Activated T-cell treated with anti-CD3 and anti-CD28 coated beads, Interleukin-2, amount 50 U/mL, for 4 hours (primary cell): Measurements from ENCODE around the gene FAM114A1. TPM values are rescaled to one million over a fixed set of nuclear protein-coding genes. Genes with fewer than 3 reads are reported as not detected.
"Not testable (repeated sequence)": the region's sequence is repeated elsewhere in the genome, so short reads cannot be mapped to it uniquely, and the experiment has no call there.

Experiments used
- ATAC-seq, 2 donors: fragments of 200-7000 bp; cut with Tn5 transposase; one replicate each; pipeline ENCODE4 v1.10.0; 2021
- DNase-seq: peaks from one replicate; pipeline ENCODE4 v3.0.0-alpha.2; 2020
- H3K27me3 Mint-ChIP-seq: one replicate; pipeline ENCODE4 v1.8.0; 2021; ENCODE audit warnings: low read depth, mixed read lengths
- H3K36me3 Mint-ChIP-seq: one replicate; pipeline ENCODE4 v1.8.0; 2022; ENCODE audit warnings: mixed read lengths; ENCODE audit not compliant: insufficient read depth
- H3K4me1 Mint-ChIP-seq: one replicate; pipeline ENCODE4 v1.8.0; 2021; ENCODE audit warnings: low read depth, mixed read lengths
- H3K4me3 Mint-ChIP-seq: one replicate; pipeline ENCODE4 v1.8.0; 2021; ENCODE audit warnings: mild to moderate bottlenecking, moderate library complexity, mixed read lengths
- H3K9me3 Mint-ChIP-seq: one replicate; pipeline ENCODE4 v1.8.0; 2021; ENCODE audit warnings: mixed read lengths
- total RNA-seq, 3 donors: library from RNA; stranded (reverse); gene quantifications; one replicate each; pipeline ENCODE4 v1.2.1, GENCODE V29; 2021

The FAM114A1 gene
- total RNA-seq, 3 donors from 2014 or later, result 0.24 to 0.34 (median 0.25) TPM

DNA sequence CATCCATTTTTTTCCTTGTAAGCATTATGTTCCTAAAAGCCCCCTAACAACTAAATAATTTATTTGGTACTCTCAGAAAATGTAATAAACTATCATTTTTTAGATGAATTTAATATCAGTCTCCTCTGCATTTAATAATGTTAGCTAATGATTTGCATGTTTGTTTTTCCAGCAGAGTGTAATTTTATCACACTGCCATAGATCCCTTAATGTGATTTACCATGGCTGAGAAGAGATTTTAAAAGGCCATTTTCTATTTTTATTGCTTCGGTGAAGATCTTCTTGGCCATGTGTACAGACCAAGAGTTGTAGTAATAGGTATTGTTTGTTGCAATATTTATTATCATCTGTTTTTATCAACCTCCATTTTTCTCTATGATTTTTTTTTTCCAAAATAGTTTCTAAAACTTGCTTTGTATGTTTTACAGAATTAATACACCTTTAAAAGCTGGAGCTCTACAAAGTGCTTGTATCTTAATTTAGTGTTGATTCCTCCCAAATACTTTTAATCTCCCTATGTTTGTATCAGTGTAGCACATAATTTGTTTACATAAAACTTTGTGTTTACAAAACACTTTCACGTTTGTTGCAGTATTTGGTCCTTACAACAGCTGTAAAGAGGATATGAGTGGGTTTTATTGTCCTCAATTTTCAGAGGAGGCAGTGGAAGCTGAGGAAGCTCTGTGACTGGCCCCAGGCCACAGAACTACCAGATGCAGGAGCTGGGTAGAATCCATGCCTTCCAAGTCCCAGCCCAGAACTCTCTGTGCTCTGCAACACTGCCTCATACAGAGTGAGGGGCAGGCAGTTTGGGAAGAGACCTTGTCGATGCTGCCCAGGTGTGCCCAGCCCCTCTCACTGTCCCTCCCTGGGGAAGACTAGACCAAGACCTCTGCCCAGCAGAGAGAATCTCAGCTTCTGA is 58.1 kb downstream of the FAM114A1 start:
- ATAC-seq (no peak), DNase-seq (no peak)
- H3K4me3 Mint-ChIP-seq, result no peak overlapping the region
- no peaks in the 10 kb centered on the region for H3K27me3 Mint-ChIP-seq
- H3K4me1 Mint-ChIP-seq, result no peaks in the 10 kb centered on the region
- H3K36me3 Mint-ChIP-seq, result no peaks in the 10 kb centered on the region
- H3K9me3 Mint-ChIP-seq, result no peaks in the 10 kb centered on the region

DNA sequence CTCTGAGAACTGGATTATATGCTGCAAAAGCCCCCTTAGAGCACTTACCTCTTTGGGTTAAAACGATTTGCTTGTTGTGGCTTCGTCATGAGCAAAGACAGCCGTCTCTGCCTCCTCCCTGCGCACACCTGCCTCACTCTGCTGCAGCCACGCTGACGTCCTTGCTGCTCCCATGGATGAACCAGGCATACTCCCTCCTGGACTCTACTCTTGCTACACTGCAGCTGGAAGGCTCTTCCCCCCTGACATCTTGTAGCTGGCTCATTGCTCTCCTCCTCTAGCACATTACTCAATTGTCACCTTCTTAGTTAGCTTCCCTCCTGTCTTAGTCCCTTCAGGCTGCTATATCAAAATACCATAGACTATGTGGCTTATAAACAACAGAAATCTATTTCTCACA is 59.3 kb downstream of the FAM114A1 start:
- H3K9me3 Mint-ChIP-seq, result no peaks in the 10 kb centered on the region
- H3K36me3 Mint-ChIP-seq, result no peaks in the 10 kb centered on the region
- H3K4me1 Mint-ChIP-seq, result no peaks in the 10 kb centered on the region
- DNase-seq, result no peak
- H3K27me3 Mint-ChIP-seq, result no peaks in the 10 kb centered on the region
- no peak overlapping the region for H3K4me3 Mint-ChIP-seq
- ATAC-seq, result no peak

DNA sequence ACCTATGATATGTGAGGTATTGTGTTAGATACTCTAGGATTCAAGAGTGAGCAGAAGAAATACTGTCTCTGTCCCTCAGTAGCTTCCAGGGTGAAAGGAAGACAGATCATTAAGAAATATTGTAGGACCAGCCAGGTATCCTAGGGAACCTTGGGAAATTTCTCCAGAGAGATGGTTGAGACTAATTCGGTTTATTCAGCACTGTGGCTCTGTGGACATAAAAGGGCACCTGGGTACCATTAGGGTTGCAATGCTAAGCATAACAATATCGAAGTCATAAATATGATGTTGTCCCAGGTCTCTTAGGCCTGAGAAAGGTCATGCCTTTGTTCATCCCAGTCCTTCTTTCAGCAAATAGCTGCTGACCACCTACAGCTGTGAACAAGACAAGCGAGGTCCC is 61.0 kb downstream of the FAM114A1 start:
- Mint-ChIP-seq H3K4me3 (no peak overlapping the region), H3K9me3 (no peaks in the 10 kb centered on the region), H3K27me3 (no peaks in the 10 kb centered on the region), H3K36me3 (no peaks in the 10 kb centered on the region), H3K4me1 (no peaks in the 10 kb centered on the region)
- ATAC-seq, result no peak
- DNase-seq, result no peak

DNA sequence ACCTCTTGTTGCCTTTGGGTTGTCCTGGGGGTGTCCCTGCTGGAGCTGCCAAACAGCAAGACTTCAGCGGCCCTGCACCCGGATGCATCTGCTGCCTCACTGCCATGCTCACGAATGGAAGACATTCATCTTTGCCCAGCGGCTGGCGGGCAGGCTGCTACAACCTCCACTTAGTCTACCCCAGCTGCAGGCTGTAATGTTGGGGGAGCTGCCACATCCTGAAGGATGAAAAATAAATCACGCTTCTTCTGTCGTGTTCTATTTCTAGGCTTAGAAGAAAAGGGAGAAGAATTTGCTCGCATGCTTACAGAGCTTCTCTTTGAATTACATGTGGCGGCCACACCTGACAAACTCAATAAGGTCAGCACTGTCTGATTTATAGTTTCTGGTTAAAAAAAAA is 61.4 kb downstream of the FAM114A1 start:
- Mint-ChIP-seq H3K36me3 (no peaks in the 10 kb centered on the region), H3K9me3 (no peaks in the 10 kb centered on the region), H3K4me1 (no peaks in the 10 kb centered on the region), H3K4me3 (no peak overlapping the region), H3K27me3 (no peaks in the 10 kb centered on the region)
- DNase-seq, result no peak
- ATAC-seq, result no peak

DNA sequence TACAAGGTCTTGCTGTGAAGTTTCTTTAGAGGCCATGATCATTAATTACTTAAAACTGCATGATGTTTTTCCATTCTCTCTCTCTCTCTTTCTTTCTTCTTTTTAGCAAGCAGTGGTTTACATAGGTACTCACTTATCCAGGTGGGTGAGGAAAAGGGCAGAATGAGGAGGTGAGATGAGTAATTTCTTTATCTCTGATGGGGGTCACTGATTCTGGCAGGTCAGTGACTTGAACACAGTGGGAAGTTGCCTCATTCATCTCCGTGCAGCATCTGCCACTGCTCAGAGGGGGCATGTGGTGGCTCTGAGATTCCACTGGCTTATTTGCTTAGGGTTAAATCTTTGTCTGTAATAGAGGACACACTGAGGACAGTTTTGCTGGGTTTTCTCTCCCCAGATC is 62.6 kb downstream of the FAM114A1 start:
- no peaks in the 10 kb centered on the region for H3K36me3 Mint-ChIP-seq
- no peak for DNase-seq
- no peaks in the 10 kb centered on the region for H3K4me1 Mint-ChIP-seq
- no peaks in the 10 kb centered on the region for H3K27me3 Mint-ChIP-seq
- H3K4me3 Mint-ChIP-seq, result no peak overlapping the region
- no peak for ATAC-seq
- no peaks in the 10 kb centered on the region for H3K9me3 Mint-ChIP-seq

DNA sequence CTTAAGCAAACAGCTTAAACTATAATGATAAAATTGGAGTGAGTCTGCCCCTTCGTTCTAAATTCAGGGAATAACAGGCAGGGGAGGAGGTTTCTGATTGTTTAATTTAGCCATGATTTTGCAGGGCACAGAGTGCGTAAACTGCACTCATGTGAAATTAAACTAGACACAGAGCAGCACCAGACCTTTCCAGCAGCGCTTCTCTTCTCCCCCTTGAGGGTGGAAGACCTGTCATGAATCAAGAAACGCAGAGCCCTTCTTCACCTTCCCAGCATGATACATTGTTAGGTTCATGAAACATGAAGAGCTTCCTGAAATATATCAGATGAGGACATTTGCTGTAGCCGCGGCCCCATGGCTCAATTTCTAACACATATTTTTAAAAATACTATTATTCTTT is 63.1 kb downstream of the FAM114A1 start:
- Mint-ChIP-seq H3K27me3 (no peaks in the 10 kb centered on the region), H3K9me3 (no peaks in the 10 kb centered on the region), H3K36me3 (no peaks in the 10 kb centered on the region), H3K4me1 (no peaks in the 10 kb centered on the region), H3K4me3 (no peak overlapping the region)
- no peak for ATAC-seq
- DNase-seq, result no peak

DNA sequence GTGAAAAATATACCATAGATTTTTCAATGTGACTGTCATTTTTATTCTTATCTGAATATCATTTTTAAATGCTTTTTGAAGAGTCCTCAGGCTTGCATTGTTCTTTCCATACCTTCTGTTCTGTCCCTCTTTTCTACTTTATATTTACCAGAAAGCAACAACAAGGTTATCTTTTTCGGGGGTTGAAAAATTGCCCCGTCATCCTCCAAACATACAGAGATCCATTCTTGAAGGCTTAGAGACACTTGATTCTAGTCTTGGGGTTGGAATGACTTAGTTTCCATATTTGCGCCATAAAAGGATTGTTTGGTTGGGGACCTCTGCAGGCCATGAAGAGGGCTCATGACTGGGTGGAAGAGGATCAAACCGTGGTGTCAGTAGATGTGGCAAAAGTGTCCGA is 63.5 kb downstream of the FAM114A1 start:
- Mint-ChIP-seq H3K4me1 (no peaks in the 10 kb centered on the region), H3K36me3 (no peaks in the 10 kb centered on the region), H3K4me3 (no peak overlapping the region), H3K27me3 (no peaks in the 10 kb centered on the region), H3K9me3 (no peaks in the 10 kb centered on the region)
- ATAC-seq (no peak), DNase-seq (no peak)

DNA sequence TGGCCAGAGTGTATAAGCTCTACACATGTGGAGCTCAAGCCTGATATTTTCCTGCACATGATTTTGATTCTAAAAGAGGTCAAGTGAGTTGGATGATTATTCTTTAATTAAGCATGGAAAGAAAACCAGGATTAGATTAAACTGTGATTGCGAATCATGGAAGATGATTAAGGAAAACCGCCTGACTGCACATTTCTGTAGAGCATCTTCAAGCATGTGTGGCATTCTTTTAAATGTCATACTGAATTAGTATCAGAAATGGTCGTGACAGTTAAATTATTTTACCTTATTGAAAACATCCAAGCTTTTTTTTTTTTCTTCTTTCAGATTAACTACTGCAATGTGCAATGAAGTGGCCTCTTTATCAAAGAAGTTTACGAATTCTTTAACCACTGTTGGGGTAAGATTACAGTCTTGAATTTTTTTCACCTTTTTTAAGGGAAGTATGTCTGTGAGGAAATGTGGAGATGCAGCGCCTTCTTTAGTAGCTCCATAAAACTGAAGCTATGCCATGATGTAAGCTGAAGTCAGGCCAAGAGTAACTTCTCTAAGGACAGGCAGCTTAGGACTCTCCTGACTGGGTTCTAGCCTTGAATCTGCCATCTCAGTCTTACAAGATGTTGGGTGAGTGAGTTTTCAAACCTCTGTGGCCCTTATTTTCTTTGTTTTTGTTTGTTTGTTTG is 67.9 kb downstream of the FAM114A1 start:
- H3K4me3 Mint-ChIP-seq, result no peak overlapping the region
- no peaks in the 10 kb centered on the region for H3K9me3 Mint-ChIP-seq
- ATAC-seq (no peak), DNase-seq (no peak)
- H3K4me1 Mint-ChIP-seq, result peaks cover 4% of the 10 kb centered on the region
- H3K36me3 Mint-ChIP-seq, result no peaks in the 10 kb centered on the region
- no peaks in the 10 kb centered on the region for H3K27me3 Mint-ChIP-seq

DNA sequence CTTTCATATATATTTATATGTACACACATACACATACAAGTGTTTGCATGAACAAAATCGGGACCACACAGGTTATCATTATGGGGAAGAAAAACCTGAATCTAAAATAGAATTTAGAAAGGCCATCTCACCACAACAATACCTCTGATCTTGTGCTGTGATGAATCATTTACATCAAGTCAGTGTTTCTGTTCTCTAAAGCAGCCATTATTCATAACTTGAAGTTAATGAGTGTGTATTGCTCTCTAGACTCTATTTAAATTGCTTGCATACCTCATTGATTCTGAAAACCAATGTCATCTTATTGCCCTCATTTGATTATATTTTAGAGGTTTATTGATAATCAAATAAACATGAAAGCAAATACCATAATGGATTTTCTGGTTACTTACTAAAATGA is 71.6 kb downstream of the FAM114A1 start:
- Mint-ChIP-seq H3K36me3 (no peaks in the 10 kb centered on the region), H3K4me3 (no peak overlapping the region), H3K9me3 (no peaks in the 10 kb centered on the region), H3K4me1 (peaks cover 5% of the 10 kb centered on the region), H3K27me3 (no peaks in the 10 kb centered on the region)
- DNase-seq (no peak), ATAC-seq (peak; percentile 87 to 92)

DNA sequence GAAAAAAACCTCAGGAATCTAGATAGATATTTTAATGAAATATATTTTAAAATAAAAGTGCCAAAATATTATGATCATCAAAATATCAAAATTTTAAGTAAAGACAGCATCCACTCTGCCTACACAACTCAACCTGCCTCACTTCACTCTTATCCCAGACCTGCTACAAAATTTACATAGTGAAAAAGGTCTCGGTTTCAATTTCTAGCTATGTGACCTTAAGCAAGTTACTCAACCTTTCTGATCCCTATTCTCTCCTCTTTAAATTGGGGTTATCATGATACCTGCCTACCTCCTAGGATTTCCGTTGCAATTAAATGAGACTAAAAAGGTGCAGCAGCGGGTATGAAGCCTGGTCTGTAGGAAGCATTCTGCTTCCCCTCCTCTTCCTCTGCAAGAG is 72.9 kb downstream of the FAM114A1 start:
- H3K4me1 Mint-ChIP-seq, result peaks cover 5% of the 10 kb centered on the region
- no peak for DNase-seq
- ATAC-seq, result no peak
- no peaks in the 10 kb centered on the region for H3K9me3 Mint-ChIP-seq
- H3K4me3 Mint-ChIP-seq, result no peak overlapping the region
- no peaks in the 10 kb centered on the region for H3K27me3 Mint-ChIP-seq
- no peaks in the 10 kb centered on the region for H3K36me3 Mint-ChIP-seq

DNA sequence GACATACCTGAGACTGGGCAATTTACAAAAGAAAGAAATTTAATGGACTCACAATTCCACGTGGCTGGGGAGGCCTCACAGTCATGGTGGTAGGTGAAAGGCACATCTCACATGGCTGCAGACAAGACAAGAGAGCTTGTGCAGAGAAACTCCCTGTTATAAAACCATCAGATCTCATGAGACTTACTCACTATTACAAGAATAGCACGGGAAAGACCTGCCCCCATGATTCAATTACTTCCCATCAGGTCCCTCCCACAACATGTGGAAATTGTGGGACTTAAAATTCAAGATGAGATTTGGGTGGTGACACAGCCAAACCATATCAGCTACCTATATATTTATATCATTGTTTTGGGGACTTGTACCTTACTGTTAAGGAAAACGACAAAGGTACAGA is 74.3 kb downstream of the FAM114A1 start:
- DNase-seq, H3K9me3 Mint-ChIP-seq, ATAC-seq, H3K4me3 Mint-ChIP-seq, H3K36me3 Mint-ChIP-seq, H3K27me3 Mint-ChIP-seq, H3K4me1 Mint-ChIP-seq: not testable (repeated sequence)

DNA sequence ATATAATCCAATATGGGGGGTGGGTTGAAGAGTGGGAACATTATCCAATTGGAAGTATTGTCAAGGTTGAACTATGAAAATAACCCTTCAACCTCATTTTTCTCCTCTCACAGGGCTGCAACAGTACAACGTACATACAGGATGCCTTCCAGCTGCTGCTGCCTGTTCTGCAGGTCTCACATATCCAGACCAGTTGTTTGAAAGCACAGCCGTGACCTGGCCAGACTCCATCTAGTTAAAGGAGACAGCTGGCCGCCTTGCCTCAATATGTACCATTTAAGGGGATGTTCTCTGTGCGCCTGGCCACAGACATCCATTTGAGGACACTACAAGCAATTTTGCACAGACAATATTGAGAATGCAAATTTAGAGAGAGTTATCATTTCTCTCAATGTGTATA is 75.7 kb downstream of the FAM114A1 start:
- ATAC-seq, result no peak
- no peaks in the 10 kb centered on the region for H3K9me3 Mint-ChIP-seq
- H3K4me1 Mint-ChIP-seq, result peaks cover 7% of the 10 kb centered on the region
- no peak for DNase-seq
- no peaks in the 10 kb centered on the region for H3K36me3 Mint-ChIP-seq
- no peak overlapping the region for H3K4me3 Mint-ChIP-seq
- no peaks in the 10 kb centered on the region for H3K27me3 Mint-ChIP-seq

DNA sequence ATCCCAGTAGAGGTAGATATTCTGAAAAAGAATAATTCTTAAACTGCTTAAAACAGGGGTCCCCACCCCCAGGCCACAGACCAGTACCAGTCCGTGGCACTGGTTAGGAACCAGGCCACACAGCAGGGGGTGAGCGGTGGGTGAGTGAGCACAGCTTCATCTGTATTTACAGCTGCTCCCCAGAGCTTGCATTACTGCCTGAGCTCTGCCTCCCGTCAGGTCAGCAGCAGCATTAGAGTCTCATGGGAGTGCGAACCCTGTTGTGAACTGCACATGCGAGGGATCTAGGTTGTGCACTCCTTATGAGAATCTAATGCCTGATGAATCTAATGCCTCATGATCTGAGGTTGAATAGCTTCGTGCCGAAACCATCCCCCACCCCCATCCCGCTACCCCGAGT is 76.8 kb downstream of the FAM114A1 start:
- ATAC-seq, result no peak
- Mint-ChIP-seq H3K4me3 (no peak overlapping the region), H3K27me3 (no peaks in the 10 kb centered on the region), H3K4me1 (peaks cover 12% of the 10 kb centered on the region), H3K9me3 (no peaks in the 10 kb centered on the region), H3K36me3 (no peaks in the 10 kb centered on the region)
- no peak for DNase-seq

DNA sequence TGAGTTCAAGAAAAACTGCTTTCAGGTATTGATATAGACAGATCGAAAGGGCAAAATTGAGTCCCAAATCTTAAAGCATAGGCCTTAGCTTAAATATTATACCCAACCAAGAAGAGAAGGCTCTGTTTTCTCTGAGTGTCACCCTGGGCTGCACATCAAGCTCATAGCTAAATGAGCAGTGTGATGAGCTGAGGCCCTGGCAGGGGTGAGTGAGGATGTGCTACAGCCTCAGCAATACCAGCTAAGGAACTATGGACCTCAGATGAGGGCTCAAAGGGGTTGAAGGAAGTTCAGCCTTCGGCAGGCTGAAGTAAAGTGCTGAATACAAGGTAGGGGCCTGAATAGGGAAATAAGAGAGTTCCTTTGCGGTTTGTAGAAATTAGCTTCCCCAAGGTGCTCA is 79.3 kb downstream of the FAM114A1 start:
- Mint-ChIP-seq H3K4me3 (no peak overlapping the region), H3K9me3 (no peaks in the 10 kb centered on the region), H3K4me1 (peaks cover 21% of the 10 kb centered on the region), H3K27me3 (no peaks in the 10 kb centered on the region), H3K36me3 (no peaks in the 10 kb centered on the region)
- DNase-seq (no peak), ATAC-seq (no peak)

DNA sequence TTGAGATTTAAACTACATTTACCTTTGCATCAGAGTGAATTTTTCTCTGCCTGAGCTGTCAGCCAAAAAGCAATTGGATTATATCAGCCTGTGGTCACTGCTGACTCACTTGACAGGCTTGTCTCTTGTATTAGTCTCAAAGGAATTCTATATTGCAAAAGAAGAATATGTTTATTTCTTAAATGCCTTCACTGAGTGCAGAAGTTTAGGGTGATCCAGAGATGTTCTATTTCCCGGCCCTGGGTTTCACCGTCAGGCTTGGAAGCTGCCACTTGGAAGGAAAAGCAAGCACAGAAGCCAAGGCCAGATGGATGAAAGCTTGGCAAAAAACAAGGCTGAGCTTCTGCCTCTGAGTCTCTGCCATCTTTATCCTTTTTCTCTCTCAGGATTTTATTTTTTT is 80.9 kb downstream of the FAM114A1 start:
- H3K4me3 Mint-ChIP-seq, result no peak overlapping the region
- H3K9me3 Mint-ChIP-seq, result no peaks in the 10 kb centered on the region
- DNase-seq (no peak), ATAC-seq (no peak)
- no peaks in the 10 kb centered on the region for H3K27me3 Mint-ChIP-seq
- peaks cover 21% of the 10 kb centered on the region for H3K4me1 Mint-ChIP-seq
- no peaks in the 10 kb centered on the region for H3K36me3 Mint-ChIP-seq
